ENCODE results near the gene KDM4F. TPM values are rescaled to one million over a fixed set of nuclear protein-coding genes. Genes with fewer than 3 reads are reported as not detected.

KDM4F gene
- total RNA-seq, 4 donors from 2014 or later = not detected

DNA sequence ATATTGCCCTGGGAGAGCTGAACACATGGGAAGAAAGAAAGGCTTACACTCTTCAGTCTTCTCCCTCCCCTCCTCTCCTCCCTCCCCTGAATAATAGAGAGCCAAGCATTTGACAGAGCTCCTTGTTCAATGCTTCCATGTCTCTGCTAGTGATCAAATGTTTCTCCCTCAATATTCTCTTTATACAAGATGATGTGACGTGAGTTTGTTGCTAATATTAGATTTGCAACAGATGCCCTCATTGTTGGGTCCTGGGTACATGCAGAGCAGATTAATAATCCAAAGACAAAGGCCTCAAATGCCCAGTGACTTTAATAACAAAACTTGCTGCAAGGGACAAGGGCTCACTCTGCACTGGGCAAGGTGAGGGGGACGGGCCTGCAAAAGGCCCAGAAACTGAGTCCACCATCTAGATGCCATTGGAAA, 33.4 kb downstream of the KDM4F start:
- Histone ChIP-seq H3K36me3 (no peaks in the 10 kb centered on the region), H3K27me3 (no peaks in the 10 kb centered on the region), H3K27ac (peak overlapping the region in 3 of 4 donors; percentile 3 to 68 (median 54)), H3K9me3 (no peaks in the 10 kb centered on the region), H3K4me3 (no peak overlapping the region), H3K4me1 (peaks cover 3 to 4% of the 10 kb centered on the region in 2 donors)
- DNase-seq (no peak), ATAC-seq (no peak)
- intact Hi-C loops (cut with DNase I; ENCODE audit: low total_unique reads) = loop anchor here (5.0 kb wide), 1 partner anchor 40 kb away; no protein-coding TSS in a partner anchor
- in situ Hi-C loops (cut with MboI; ENCODE audit: low sequenced_read_pairs in 4 of 4) = loop anchor here in 1 of 4 donors (25.0 kb wide), 1 partner anchor 320 kb away; the partner anchor contains the start of gene AMOTL1
- TF ChIP-seq POLR2A (IDR thresholded peaks at IDR 0.05) = no peak

DNA sequence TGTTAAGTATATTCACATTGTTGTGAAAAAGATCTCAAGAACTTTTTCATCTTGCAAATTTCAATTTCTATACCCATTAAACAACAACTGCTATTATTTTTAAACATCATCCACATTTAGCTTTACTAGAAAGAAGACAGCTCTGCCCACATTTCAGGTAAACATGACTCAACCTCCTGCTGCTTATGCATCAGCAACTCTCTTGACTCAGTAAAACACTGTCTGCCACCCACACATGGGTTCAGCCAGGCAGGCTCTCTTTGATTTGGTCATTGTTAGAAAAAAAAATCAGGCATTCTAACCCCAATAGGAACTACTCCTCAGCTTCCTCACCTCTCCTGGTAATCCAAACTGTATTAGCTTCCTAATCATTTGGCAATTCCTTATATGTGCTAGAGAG, 35.3 kb downstream of the KDM4F start:
- no peaks in the 10 kb centered on the region for H3K27me3 ChIP-seq
- no peaks in the 10 kb centered on the region for H3K36me3 ChIP-seq
- intact Hi-C loops (cut with DNase I; ENCODE audit: low total_unique reads) (loop anchor here (5.0 kb wide), 1 partner anchor 38 kb away; no protein-coding TSS in a partner anchor), in situ Hi-C loops (cut with MboI; ENCODE audit: low sequenced_read_pairs in 4 of 4) (loop anchor here in 1 of 4 donors (25.0 kb wide), 1 partner anchor 322 kb away; the partner anchor contains the start of gene AMOTL1)
- DNase-seq (no peak), ATAC-seq (no peak)
- no peak overlapping the region for H3K4me3 ChIP-seq
- H3K9me3 ChIP-seq = no peaks in the 10 kb centered on the region
- H3K4me1 ChIP-seq = peaks cover 4 to 7% of the 10 kb centered on the region in 2 donors
- TF ChIP-seq CTCF (IDR thresholded peaks at IDR 0.05 in 4 of 5, conservative IDR thresholded peaks at IDR 0.05 in 1 of 5) = no peak
- no peak for TF ChIP-seq POLR2A (IDR thresholded peaks at IDR 0.05)
- no peak overlapping the region for H3K27ac ChIP-seq

DNA sequence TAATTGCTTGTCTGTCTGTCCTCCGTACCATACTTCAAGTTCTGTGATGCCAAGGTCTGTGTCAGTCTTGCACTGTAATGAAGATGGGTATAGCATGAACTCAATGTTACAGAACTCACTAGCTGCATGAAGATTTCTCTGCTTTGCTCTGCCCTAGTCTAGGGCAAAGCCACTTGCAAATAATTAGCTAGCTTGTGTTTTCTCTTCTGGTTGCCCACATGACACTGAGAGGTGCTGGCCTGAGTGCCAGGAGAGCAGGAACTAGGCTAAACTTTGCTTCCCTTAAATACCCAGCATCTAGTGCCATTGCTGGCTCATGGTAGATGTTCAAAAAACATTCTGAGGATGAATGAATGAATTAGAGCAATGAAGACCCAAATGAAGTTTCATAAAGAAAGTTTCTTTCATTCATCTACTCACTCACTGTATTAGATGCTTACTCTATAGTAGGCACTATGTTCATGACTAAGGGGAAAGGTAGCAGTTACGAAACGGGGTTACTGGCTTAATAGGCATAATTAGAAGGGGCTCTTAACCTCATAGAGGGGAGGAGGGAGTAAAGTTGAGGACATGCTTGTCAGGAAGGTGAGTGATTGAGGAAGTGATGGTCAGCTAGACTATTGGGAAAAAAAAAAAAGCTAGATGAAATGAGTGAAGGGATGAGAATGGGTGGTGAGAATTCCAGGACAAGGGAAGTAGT, 36.0 kb downstream of the KDM4F start:
- TF ChIP-seq CTCF (IDR thresholded peaks at IDR 0.05 in 4 of 5, conservative IDR thresholded peaks at IDR 0.05 in 1 of 5) (no peak), POLR2A (IDR thresholded peaks at IDR 0.05) (no peak)
- no peaks in the 10 kb centered on the region for H3K9me3 ChIP-seq
- DNase-seq (no peak), ATAC-seq (no peak)
- H3K27ac ChIP-seq = no peak overlapping the region
- intact Hi-C loops (cut with DNase I; ENCODE audit: low total_unique reads) (no loop called here), in situ Hi-C loops (cut with MboI; ENCODE audit: low sequenced_read_pairs in 4 of 4) (loop anchor here in 1 of 4 donors (25.0 kb wide), 1 partner anchor 323 kb away; the partner anchor contains the start of gene AMOTL1)
- H3K4me1 ChIP-seq = peaks cover 4 to 7% of the 10 kb centered on the region in 2 donors
- no peak overlapping the region for H3K4me3 ChIP-seq
- H3K36me3 ChIP-seq = no peaks in the 10 kb centered on the region
- no peaks in the 10 kb centered on the region for H3K27me3 ChIP-seq

DNA sequence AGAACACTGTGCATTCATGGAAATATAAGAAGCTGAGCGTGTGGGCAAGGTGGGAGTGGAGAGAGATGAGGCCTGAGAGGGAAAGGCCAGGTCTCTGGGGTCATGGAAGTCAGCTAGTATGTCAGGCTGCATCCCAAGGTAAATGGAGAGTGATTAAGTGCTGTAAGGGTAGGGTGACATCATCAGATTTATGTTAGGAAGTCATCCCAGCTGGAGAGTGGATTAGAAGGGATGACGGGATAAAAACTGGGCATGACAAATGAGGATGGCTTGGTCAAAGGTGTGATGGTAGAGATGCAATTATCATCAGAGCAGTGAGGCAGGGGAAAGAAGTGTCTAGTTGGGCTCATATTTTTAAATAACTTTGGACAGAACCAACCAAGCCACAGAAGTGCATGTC, 36.9 kb downstream of the KDM4F start:
- intact Hi-C loops (cut with DNase I; ENCODE audit: low total_unique reads) (no loop called here), in situ Hi-C loops (cut with MboI; ENCODE audit: low sequenced_read_pairs in 4 of 4) (loop anchor here in 1 of 4 donors (25.0 kb wide), 1 partner anchor 324 kb away; the partner anchor contains the start of gene AMOTL1)
- TF ChIP-seq CTCF (IDR thresholded peaks at IDR 0.05 in 4 of 5, conservative IDR thresholded peaks at IDR 0.05 in 1 of 5) = no peak
- TF ChIP-seq POLR2A (IDR thresholded peaks at IDR 0.05) = no peak
- Histone ChIP-seq H3K36me3 (no peaks in the 10 kb centered on the region), H3K4me3 (no peak overlapping the region), H3K4me1 (peaks cover 10 to 13% of the 10 kb centered on the region in 2 donors), H3K27ac (no peak overlapping the region), H3K27me3 (no peaks in the 10 kb centered on the region), H3K9me3 (no peaks in the 10 kb centered on the region)
- ATAC-seq = no peak
- DNase-seq = no peak

GRCh38 chr11:95086836-95087570, 37.8 kb downstream of the KDM4F start:
- no peaks in the 10 kb centered on the region for H3K27me3 ChIP-seq
- H3K27ac ChIP-seq = no peak overlapping the region
- no peaks in the 10 kb centered on the region for H3K9me3 ChIP-seq
- in situ Hi-C loops (cut with MboI; ENCODE audit: low sequenced_read_pairs in 4 of 4) (loop anchor here in 1 of 4 donors (25.0 kb wide), 1 partner anchor 325 kb away; the partner anchor contains the start of gene AMOTL1), intact Hi-C loops (cut with DNase I; ENCODE audit: low total_unique reads) (no loop called here)
- TF ChIP-seq POLR2A (IDR thresholded peaks at IDR 0.05) (no peak), CTCF (IDR thresholded peaks at IDR 0.05 in 4 of 5, conservative IDR thresholded peaks at IDR 0.05 in 1 of 5) (no peak)
- H3K4me1 ChIP-seq = peaks cover 17 to 18% of the 10 kb centered on the region in 2 donors
- ATAC-seq (no peak), DNase-seq (no peak)
- H3K4me3 ChIP-seq = no peak overlapping the region
- no peaks in the 10 kb centered on the region for H3K36me3 ChIP-seq
